HepG2 (cell line): ENCODE data around the gene HOXD3.

Experiments used
- TF ChIP-seq, protein P1 (sequence below): sonication (generic); formaldehyde crosslinking; conservative IDR thresholded peaks from 2 replicates; pipeline ENCODE4 v1.4.0; 2020; ENCODE audit warnings: missing genetic modification reagents
- TF ChIP-seq, protein P2 (sequence below): sonication (generic); formaldehyde crosslinking; IDR thresholded peaks from 2 replicates; pipeline ENCODE4 v1.9.0; 2021; ENCODE audit warnings: missing genetic modification reagents, borderline replicate concordance

DNA sequence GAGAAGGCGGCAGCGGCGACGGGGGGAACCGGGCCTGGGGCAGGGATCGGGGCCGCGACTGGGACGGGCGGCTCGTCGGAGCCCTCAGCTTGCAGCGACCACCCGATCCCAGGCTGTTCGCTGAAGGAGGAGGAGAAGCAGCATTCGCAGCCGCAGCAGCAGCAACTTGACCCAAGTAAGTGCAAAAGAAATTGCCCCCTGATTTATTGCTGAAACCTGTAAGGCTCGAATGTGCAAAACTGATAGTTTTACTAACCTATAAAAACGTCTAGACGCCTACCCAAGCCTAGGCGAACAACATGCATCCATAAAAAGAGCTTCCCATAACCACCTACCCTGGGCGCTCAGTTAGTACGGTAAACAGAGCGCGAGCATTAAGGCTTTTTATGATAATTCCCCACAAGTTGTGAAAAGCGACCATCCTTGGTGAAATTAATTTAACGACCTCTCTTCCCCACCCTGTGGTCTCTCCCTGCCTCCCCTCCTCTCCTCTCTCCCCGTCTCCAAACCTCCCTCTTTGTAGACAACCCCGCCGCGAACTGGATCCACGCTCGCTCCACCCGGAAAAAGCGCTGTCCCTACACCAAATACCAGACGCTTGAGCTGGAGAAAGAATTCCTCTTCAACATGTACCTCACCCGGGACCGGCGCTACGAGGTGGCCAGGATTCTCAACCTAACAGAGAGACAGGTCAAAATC, 33.5 kb upstream of the HOXD3 start:
- TF ChIP-seq, protein P1, sequence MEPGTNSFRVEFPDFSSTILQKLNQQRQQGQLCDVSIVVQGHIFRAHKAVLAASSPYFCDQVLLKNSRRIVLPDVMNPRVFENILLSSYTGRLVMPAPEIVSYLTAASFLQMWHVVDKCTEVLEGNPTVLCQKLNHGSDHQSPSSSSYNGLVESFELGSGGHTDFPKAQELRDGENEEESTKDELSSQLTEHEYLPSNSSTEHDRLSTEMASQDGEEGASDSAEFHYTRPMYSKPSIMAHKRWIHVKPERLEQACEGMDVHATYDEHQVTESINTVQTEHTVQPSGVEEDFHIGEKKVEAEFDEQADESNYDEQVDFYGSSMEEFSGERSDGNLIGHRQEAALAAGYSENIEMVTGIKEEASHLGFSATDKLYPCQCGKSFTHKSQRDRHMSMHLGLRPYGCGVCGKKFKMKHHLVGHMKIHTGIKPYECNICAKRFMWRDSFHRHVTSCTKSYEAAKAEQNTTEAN (CRISPR knock-in tag), result no peak
- TF ChIP-seq, protein P2, sequence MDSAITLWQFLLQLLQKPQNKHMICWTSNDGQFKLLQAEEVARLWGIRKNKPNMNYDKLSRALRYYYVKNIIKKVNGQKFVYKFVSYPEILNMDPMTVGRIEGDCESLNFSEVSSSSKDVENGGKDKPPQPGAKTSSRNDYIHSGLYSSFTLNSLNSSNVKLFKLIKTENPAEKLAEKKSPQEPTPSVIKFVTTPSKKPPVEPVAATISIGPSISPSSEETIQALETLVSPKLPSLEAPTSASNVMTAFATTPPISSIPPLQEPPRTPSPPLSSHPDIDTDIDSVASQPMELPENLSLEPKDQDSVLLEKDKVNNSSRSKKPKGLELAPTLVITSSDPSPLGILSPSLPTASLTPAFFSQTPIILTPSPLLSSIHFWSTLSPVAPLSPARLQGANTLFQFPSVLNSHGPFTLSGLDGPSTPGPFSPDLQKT (CRISPR knock-in tag), result no peak
